ENCODE data around the gene ADIPOR2. TPM values are rescaled to one million over a fixed set of nuclear protein-coding genes. Genes with fewer than 3 reads are reported as not detected.

ADIPOR2 gene
- total RNA-seq, 1 donor from 2014 or later, result 43.5 TPM

- no peak for DNase-seq (ENCODE audit: extremely low spot score, unreplicated experiment)
- TF ChIP-seq, protein P1, sequence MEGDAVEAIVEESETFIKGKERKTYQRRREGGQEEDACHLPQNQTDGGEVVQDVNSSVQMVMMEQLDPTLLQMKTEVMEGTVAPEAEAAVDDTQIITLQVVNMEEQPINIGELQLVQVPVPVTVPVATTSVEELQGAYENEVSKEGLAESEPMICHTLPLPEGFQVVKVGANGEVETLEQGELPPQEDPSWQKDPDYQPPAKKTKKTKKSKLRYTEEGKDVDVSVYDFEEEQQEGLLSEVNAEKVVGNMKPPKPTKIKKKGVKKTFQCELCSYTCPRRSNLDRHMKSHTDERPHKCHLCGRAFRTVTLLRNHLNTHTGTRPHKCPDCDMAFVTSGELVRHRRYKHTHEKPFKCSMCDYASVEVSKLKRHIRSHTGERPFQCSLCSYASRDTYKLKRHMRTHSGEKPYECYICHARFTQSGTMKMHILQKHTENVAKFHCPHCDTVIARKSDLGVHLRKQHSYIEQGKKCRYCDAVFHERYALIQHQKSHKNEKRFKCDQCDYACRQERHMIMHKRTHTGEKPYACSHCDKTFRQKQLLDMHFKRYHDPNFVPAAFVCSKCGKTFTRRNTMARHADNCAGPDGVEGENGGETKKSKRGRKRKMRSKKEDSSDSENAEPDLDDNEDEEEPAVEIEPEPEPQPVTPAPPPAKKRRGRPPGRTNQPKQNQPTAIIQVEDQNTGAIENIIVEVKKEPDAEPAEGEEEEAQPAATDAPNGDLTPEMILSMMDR (IDR thresholded peaks at IDR 0.05), result no peak
- Mint-ChIP-seq H3K27ac (ENCODE audit: unreplicated experiment) (no peak overlapping the region), H3K4me1 (ENCODE audit: unreplicated experiment) (peaks cover 33% of the 10 kb centered on the region), H3K36me3 (ENCODE audit: unreplicated experiment) (peaks cover 5% of the 10 kb centered on the region), H3K27me3 (ENCODE audit: unreplicated experiment) (no peaks in the 10 kb centered on the region), H3K9me3 (ENCODE audit: unreplicated experiment) (no peaks in the 10 kb centered on the region), H3K4me3 (ENCODE audit: unreplicated experiment) (no peak overlapping the region)
Measured at GRCh38 chr12:1740161-1740948, 49.5 kb downstream of the ADIPOR2 start.

DNA sequence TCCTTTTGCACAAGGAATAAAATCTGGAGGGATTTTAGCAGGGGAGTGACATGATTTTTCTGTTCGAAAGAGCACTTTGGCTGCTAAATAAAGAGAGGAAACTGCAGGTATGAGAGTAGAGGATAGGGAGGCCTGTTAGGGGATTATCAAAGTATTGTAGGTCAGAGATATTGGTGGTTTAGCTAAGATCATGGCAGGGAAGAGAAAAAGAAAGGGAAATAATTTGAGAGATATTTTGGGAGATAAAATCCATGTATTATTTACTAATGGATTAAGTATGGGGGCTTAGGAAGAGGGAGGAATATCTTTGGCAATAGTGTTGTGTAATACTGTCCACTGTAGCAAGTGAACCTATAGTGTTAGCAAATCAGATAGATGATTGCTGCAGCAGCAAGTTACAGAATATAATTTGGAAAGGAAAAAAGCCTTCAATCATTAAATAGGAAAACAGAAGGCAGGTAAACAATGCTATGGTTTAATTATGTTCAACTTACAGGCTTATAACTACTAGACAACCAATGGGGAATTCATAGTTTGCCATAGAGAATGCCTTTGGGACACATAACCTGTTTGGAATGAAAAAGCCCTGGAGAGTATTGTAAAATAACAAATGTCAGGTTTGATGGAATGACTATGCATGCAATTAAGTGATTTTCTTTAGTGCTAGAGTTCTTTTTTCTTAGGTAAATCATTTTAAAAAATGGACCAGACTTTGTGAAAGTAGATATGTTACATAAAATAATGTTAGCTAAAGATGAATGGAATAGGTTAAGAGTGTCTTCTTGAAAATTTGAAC is 50.5 kb downstream of the ADIPOR2 start:
- Mint-ChIP-seq H3K4me3 (ENCODE audit: unreplicated experiment) (no peak overlapping the region), H3K9me3 (ENCODE audit: unreplicated experiment) (no peaks in the 10 kb centered on the region), H3K27ac (ENCODE audit: unreplicated experiment) (no peak overlapping the region), H3K4me1 (ENCODE audit: unreplicated experiment) (peaks cover 35% of the 10 kb centered on the region), H3K36me3 (ENCODE audit: unreplicated experiment) (peaks cover 9% of the 10 kb centered on the region), H3K27me3 (ENCODE audit: unreplicated experiment) (no peaks in the 10 kb centered on the region)
- TF ChIP-seq, protein P1 (IDR thresholded peaks at IDR 0.05), result no peak
- no peak for DNase-seq (ENCODE audit: extremely low spot score, unreplicated experiment)

DNA sequence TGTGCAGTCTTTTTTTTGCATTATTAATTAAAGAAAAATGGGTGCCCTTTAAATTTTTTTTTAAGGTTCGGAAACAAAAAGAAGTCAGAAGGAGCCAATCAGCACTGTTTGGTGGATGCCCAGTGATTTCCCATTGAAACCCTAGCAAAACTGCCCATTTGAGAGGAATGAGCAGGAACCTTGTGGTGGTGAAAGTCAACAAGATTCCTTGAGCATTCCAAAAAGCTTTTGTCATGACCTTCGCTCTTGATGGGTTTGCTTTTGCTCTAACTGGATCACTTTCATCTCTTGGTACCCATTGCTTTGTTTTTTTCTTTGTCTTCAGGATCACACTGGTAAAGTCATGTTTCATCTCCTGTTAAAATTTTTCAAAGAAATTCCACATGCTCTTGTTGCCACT is 54.1 kb downstream of the ADIPOR2 start:
- DNase-seq (ENCODE audit: extremely low spot score, unreplicated experiment), result no peak
- H3K4me3 Mint-ChIP-seq (ENCODE audit: unreplicated experiment), result no peak overlapping the region
- peaks cover 29% of the 10 kb centered on the region for H3K36me3 Mint-ChIP-seq (ENCODE audit: unreplicated experiment)
- H3K27ac Mint-ChIP-seq (ENCODE audit: unreplicated experiment), result no peak overlapping the region
- TF ChIP-seq, protein P1 (IDR thresholded peaks at IDR 0.05), result no peak
- H3K4me1 Mint-ChIP-seq (ENCODE audit: unreplicated experiment), result peaks cover 20% of the 10 kb centered on the region
- H3K27me3 Mint-ChIP-seq (ENCODE audit: unreplicated experiment), result no peaks in the 10 kb centered on the region
- peaks cover 13% of the 10 kb centered on the region for H3K9me3 Mint-ChIP-seq (ENCODE audit: unreplicated experiment)

DNA sequence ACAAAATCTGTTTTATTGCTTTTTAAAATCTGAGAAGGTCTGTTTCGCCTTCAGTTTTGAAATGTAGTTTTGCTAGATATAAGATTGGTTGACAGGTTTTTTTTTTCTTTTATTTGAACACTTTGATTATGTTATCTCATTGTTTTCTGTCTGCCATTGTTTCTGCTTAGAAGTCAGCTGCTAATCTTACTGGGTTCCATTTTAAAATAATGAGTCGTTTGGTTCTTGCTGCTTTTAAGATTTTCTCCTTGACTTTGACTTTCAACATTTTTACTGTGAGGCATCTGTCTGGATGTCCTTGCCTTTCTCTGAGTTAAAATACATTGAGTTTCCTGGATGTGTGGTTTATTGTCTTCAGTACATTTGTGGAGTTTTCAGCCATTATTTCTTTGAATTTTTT is 56.7 kb downstream of the ADIPOR2 start:
- Mint-ChIP-seq H3K27ac (ENCODE audit: unreplicated experiment) (no peak overlapping the region), H3K4me3 (ENCODE audit: unreplicated experiment) (no peak overlapping the region), H3K9me3 (ENCODE audit: unreplicated experiment) (peaks cover 13% of the 10 kb centered on the region), H3K27me3 (ENCODE audit: unreplicated experiment) (no peaks in the 10 kb centered on the region), H3K36me3 (ENCODE audit: unreplicated experiment) (peaks cover 32% of the 10 kb centered on the region), H3K4me1 (ENCODE audit: unreplicated experiment) (peaks cover 3% of the 10 kb centered on the region)
- DNase-seq (ENCODE audit: extremely low spot score, unreplicated experiment), result no peak
- TF ChIP-seq, protein P1 (IDR thresholded peaks at IDR 0.05), result no peak

DNA sequence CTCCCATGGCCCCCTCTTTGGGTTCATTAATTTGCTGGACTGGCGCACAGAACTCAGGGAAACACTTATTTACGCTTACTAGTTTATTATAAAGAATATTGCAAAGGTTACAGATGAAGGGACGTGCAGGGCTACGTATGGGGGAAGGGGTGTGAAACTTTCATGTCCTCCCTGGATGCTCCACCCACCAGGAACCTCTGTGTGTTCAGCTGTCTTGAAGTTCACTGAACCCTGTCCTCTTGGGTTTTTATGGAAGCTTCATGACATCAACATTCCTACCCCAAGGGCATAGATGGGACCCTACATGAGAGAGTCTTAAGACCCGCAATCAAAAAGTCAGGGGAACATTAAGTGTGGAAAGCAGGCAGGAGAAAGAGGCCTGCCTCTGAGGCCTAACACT is 58.1 kb downstream of the ADIPOR2 start:
- peaks cover 32% of the 10 kb centered on the region for H3K36me3 Mint-ChIP-seq (ENCODE audit: unreplicated experiment)
- no peak for DNase-seq (ENCODE audit: extremely low spot score, unreplicated experiment)
- no peak overlapping the region for H3K27ac Mint-ChIP-seq (ENCODE audit: unreplicated experiment)
- no peaks in the 10 kb centered on the region for H3K27me3 Mint-ChIP-seq (ENCODE audit: unreplicated experiment)
- H3K4me3 Mint-ChIP-seq (ENCODE audit: unreplicated experiment), result no peak overlapping the region
- H3K9me3 Mint-ChIP-seq (ENCODE audit: unreplicated experiment), result peaks cover 13% of the 10 kb centered on the region
- H3K4me1 Mint-ChIP-seq (ENCODE audit: unreplicated experiment), result peaks cover 3% of the 10 kb centered on the region
- TF ChIP-seq, protein P1 (IDR thresholded peaks at IDR 0.05), result no peak

Data from osteocyte (in vitro differentiated cells).